Naive thymus-derived CD4-positive, alpha-beta T cell (primary cell): ENCODE data around the gene SCMH1. TPM values are rescaled to one million over a fixed set of nuclear protein-coding genes. Genes with fewer than 3 reads are reported as not detected.

Experiments
- ATAC-seq: fragments of 150-1000 bp; cut with Tn5 transposase; 2 replicates; pipeline ENCODE4 v1.10.0; 2021; ENCODE audit warnings: mild to moderate bottlenecking, moderate library complexity
- CTCF ChIA-PET: fragments of 350-600 bp; sonication (Branson Sonifier 250); formaldehyde crosslinking; loops from one replicate; lab custom pipeline; 2021; ENCODE audit warnings: antibody characterized with exemption; lab: Charles Lee
- POLR2A ChIA-PET: fragments of 350-600 bp; sonication (Branson Sonifier 250); formaldehyde crosslinking; loops from one replicate; lab custom pipeline; 2021; ENCODE audit warnings: antibody characterized with exemption, inconsistent platforms; lab: Charles Lee
- DNase-seq, 9 donors: peaks; one replicate each; pipeline versions ENCODE4 v3.0.0 to v3.0.0-alpha.2; 2020 to 2022; ENCODE audit warnings: mixed read lengths in 1 of 9
- H3K27ac ChIP-seq: one replicate; pipeline ENCODE4 v1.7.0; 2013; ENCODE audit warnings: mild to moderate bottlenecking, low read depth, low read length, moderate library complexity
- H3K27me3 ChIP-seq, 2 donors: one replicate each; pipeline ENCODE4 v1.7.0; 2013; ENCODE audit warnings: low read length in 2 of 2, mild to moderate bottlenecking in 2 of 2, moderate library complexity in 2 of 2; ENCODE audit not compliant: control insufficient read depth in 2 of 2, insufficient read depth in 2 of 2
- H3K36me3 ChIP-seq, 3 experiments: 1 replicate in 2 of 3; 2 replicates in 1 of 3; pipeline ENCODE4 v1.7.0; 2013; ENCODE audit warnings: low read length in 3 of 3, mild to moderate bottlenecking in 3 of 3, moderate library complexity in 1 of 3; ENCODE audit not compliant: insufficient read depth in 3 of 3, control insufficient read depth in 2 of 3
- H3K4me1 ChIP-seq, 2 donors: one replicate each; pipeline ENCODE4 v1.7.0; 2013; ENCODE audit warnings: low read length in 2 of 2, mild to moderate bottlenecking in 2 of 2, moderate library complexity in 1 of 2; ENCODE audit not compliant: control insufficient read depth in 2 of 2, insufficient read depth in 2 of 2
- H3K4me3 ChIP-seq: 2 replicates; pipeline ENCODE4 v1.7.0; 2013; ENCODE audit warnings: mild to moderate bottlenecking, low read length
- H3K9me3 ChIP-seq, 3 experiments: 1 replicate in 2 of 3; 2 replicates in 1 of 3; pipeline ENCODE4 v1.7.0; 2013; ENCODE audit warnings: low read length in 3 of 3; ENCODE audit not compliant: control insufficient read depth in 2 of 3
- H3K27ac Mint-ChIP-seq, 9 donors: one replicate each; pipeline ENCODE4 v1.8.0; 2020 to 2022; ENCODE audit warnings: mixed read lengths in 9 of 9, mild to moderate bottlenecking in 8 of 9, moderate library complexity in 5 of 9, inconsistent platforms in 2 of 9
- H3K27me3 Mint-ChIP-seq, 5 donors: one replicate each; pipeline ENCODE4 v1.8.0; 2021 to 2022; ENCODE audit warnings: mixed read lengths in 5 of 5, mild to moderate bottlenecking in 1 of 5
- H3K36me3 Mint-ChIP-seq, 5 donors: one replicate each; pipeline ENCODE4 v1.8.0; 2020 to 2022; ENCODE audit warnings: mixed read lengths in 5 of 5, mild to moderate bottlenecking in 3 of 5, inconsistent platforms in 1 of 5
- H3K4me1 Mint-ChIP-seq, 7 donors: one replicate each; pipeline ENCODE4 v1.8.0; 2020 to 2022; ENCODE audit warnings: mixed read lengths in 7 of 7, mild to moderate bottlenecking in 3 of 7, inconsistent platforms in 1 of 7
- H3K4me3 Mint-ChIP-seq, 10 donors: one replicate each; pipeline ENCODE4 v1.8.0; 2020 to 2022; ENCODE audit warnings: mild to moderate bottlenecking in 10 of 10, mixed read lengths in 10 of 10, moderate library complexity in 6 of 10, inconsistent platforms in 2 of 10
- H3K9me3 Mint-ChIP-seq, 11 donors: one replicate each; pipeline ENCODE4 v1.8.0; 2020 to 2022; ENCODE audit warnings: mixed read lengths in 11 of 11, mild to moderate bottlenecking in 4 of 11, inconsistent platforms in 1 of 11, moderate library complexity in 1 of 11
- intact Hi-C, 2 donors: fragments of 100-400 bp; cut with micrococcal nuclease; formaldehyde crosslinking; loops; one replicate each; pipeline ENCODE4 v1.15.1; 2023
- polyA plus RNA-seq, 2 donors: library from polyadenylated mRNA; unstranded; fragments of 300-500 nt; fragmentation: Illumina TruSeq; gene quantifications; one replicate each; pipeline ENCODE4 v1.2.3, GENCODE V29; 2021
- total RNA-seq, 6 experiments: library from RNA in 5 of 6; stranded (reverse) in 5 of 6; gene quantifications; 1 replicate in 5 of 6; 2 replicates in 1 of 6; pipeline ENCODE4 v1.2.3 and lab custom pipeline; 2021 to 2026

Gene SCMH1
- total and polyA plus RNA-seq, 7 experiments from 2014 or later = 3.6 to 18.6 (median 16.8) TPM

GRCh38 chr1:40998668-40999067, 243.4 kb downstream of the SCMH1 start:
- peaks cover 9 to 23% (median 19%) of the 10 kb centered on the region in 7 donors for H3K4me1 Mint-ChIP-seq
- H3K4me3 Mint-ChIP-seq = no peak overlapping the region
- Histone ChIP-seq H3K9me3 (no peaks in the 10 kb centered on the region), H3K27ac (no peak overlapping the region), H3K4me3 (no peak overlapping the region), H3K4me1 (peaks cover 6 to 9% of the 10 kb centered on the region in 2 donors), H3K36me3 (peaks cover 16 to 53% (median 22%) of the 10 kb centered on the region in 3 experiments), H3K27me3 (no peaks in the 10 kb centered on the region)
- no peaks in the 10 kb centered on the region for H3K9me3 Mint-ChIP-seq
- intact Hi-C loops = no loop called here
- no peak for DNase-seq
- ChIA-PET CTCF (no interaction called here), POLR2A (interaction anchor here (0.6 kb wide), 1 partner anchor 1904 kb away, joined by 3 read pairs; no protein-coding TSS in a partner anchor)
- no peaks in the 10 kb centered on the region for H3K27me3 Mint-ChIP-seq
- no peak for ATAC-seq
- H3K36me3 Mint-ChIP-seq = peaks cover 15 to 63% (median 37%) of the 10 kb centered on the region in 5 donors
- no peak overlapping the region for H3K27ac Mint-ChIP-seq

GRCh38 chr1:40997096-40997495, 245.0 kb downstream of the SCMH1 start:
- Mint-ChIP-seq H3K36me3 (peaks cover 18 to 60% (median 41%) of the 10 kb centered on the region in 5 donors), H3K4me3 (no peak overlapping the region), H3K9me3 (no peaks in the 10 kb centered on the region), H3K27ac (peak overlapping the region in 1 of 9 donors; percentile 37), H3K27me3 (no peaks in the 10 kb centered on the region), H3K4me1 (peaks cover 0 to 7% (median 3%) of the 10 kb centered on the region in 7 donors)
- POLR2A ChIA-PET = no interaction called here
- DNase-seq (no peak), ATAC-seq (no peak)
- intact Hi-C loops = no loop called here
- Histone ChIP-seq H3K27ac (no peak overlapping the region), H3K4me3 (no peak overlapping the region), H3K36me3 (peaks cover 16 to 57% (median 22%) of the 10 kb centered on the region in 3 experiments), H3K4me1 (no peaks in the 10 kb centered on the region), H3K27me3 (no peaks in the 10 kb centered on the region), H3K9me3 (no peaks in the 10 kb centered on the region)
- CTCF ChIA-PET = no interaction called here

- H3K4me3 Mint-ChIP-seq = no peak overlapping the region
- no peak for DNase-seq
- no peak for ATAC-seq
- H3K4me1 ChIP-seq = no peaks in the 10 kb centered on the region
- no peaks in the 10 kb centered on the region for H3K27me3 ChIP-seq
- intact Hi-C loops = no loop called here
- peaks cover 0 to 15% (median 3%) of the 10 kb centered on the region in 7 donors for H3K4me1 Mint-ChIP-seq
- no peaks in the 10 kb centered on the region for H3K27me3 Mint-ChIP-seq
- POLR2A ChIA-PET = no interaction called here
- H3K4me3 ChIP-seq = no peak overlapping the region
- H3K9me3 ChIP-seq = no peaks in the 10 kb centered on the region
- no peaks in the 10 kb centered on the region for H3K9me3 Mint-ChIP-seq
- H3K27ac Mint-ChIP-seq = no peak overlapping the region
- no peak overlapping the region for H3K27ac ChIP-seq
- peaks cover 4 to 88% (median 20%) of the 10 kb centered on the region in 3 experiments for H3K36me3 ChIP-seq
- CTCF ChIA-PET = no interaction called here
- peaks cover 38 to 81% (median 56%) of the 10 kb centered on the region in 5 donors for H3K36me3 Mint-ChIP-seq
Measured at GRCh38 chr1:40989066-40989465, 253.0 kb downstream of the SCMH1 start.

GRCh38 chr1:40988280-40988679, 253.8 kb downstream of the SCMH1 start:
- H3K27ac ChIP-seq = no peak overlapping the region
- Mint-ChIP-seq H3K9me3 (no peaks in the 10 kb centered on the region), H3K4me1 (peaks cover 0 to 21% (median 5%) of the 10 kb centered on the region in 7 donors), H3K4me3 (no peak overlapping the region), H3K27ac (no peak overlapping the region), H3K27me3 (no peaks in the 10 kb centered on the region), H3K36me3 (peaks cover 38 to 85% (median 58%) of the 10 kb centered on the region in 5 donors)
- POLR2A ChIA-PET = no interaction called here
- DNase-seq (no peak), ATAC-seq (no peak)
- no peaks in the 10 kb centered on the region for H3K4me1 ChIP-seq
- no peaks in the 10 kb centered on the region for H3K27me3 ChIP-seq
- no peaks in the 10 kb centered on the region for H3K9me3 ChIP-seq
- H3K36me3 ChIP-seq = peaks cover 4 to 89% (median 20%) of the 10 kb centered on the region in 3 experiments
- CTCF ChIA-PET = no interaction called here
- no peak overlapping the region for H3K4me3 ChIP-seq
- intact Hi-C loops = no loop called here

GRCh38 chr1:40987439-40988276, 254.4 kb downstream of the SCMH1 start:
- no peak overlapping the region for H3K27ac Mint-ChIP-seq
- H3K27me3 Mint-ChIP-seq = no peaks in the 10 kb centered on the region
- no peak overlapping the region for H3K27ac ChIP-seq
- H3K36me3 ChIP-seq = peaks cover 4 to 85% (median 20%) of the 10 kb centered on the region in 3 experiments
- H3K27me3 ChIP-seq = no peaks in the 10 kb centered on the region
- no peak overlapping the region for H3K4me3 ChIP-seq
- no peaks in the 10 kb centered on the region for H3K4me1 ChIP-seq
- ATAC-seq (no peak), DNase-seq (no peak)
- no peaks in the 10 kb centered on the region for H3K9me3 ChIP-seq
- ChIA-PET POLR2A (no interaction called here), CTCF (no interaction called here)
- no peak overlapping the region for H3K4me3 Mint-ChIP-seq
- no peaks in the 10 kb centered on the region for H3K9me3 Mint-ChIP-seq
- H3K36me3 Mint-ChIP-seq = peaks cover 38 to 85% (median 60%) of the 10 kb centered on the region in 5 donors
- H3K4me1 Mint-ChIP-seq = peaks cover 0 to 26% (median 7%) of the 10 kb centered on the region in 7 donors
- intact Hi-C loops = no loop called here

GRCh38 chr1:40986956-40987355, 255.2 kb downstream of the SCMH1 start:
- ChIA-PET POLR2A (no interaction called here), CTCF (no interaction called here)
- Mint-ChIP-seq H3K27ac (no peak overlapping the region), H3K4me1 (peaks cover 4 to 33% (median 11%) of the 10 kb centered on the region in 7 donors), H3K4me3 (no peak overlapping the region), H3K27me3 (no peaks in the 10 kb centered on the region), H3K36me3 (peaks cover 33 to 80% (median 54%) of the 10 kb centered on the region in 5 donors), H3K9me3 (no peaks in the 10 kb centered on the region)
- Histone ChIP-seq H3K27me3 (no peaks in the 10 kb centered on the region), H3K4me3 (no peak overlapping the region), H3K4me1 (peaks cover 0 to 2% of the 10 kb centered on the region in 2 donors), H3K27ac (no peak overlapping the region), H3K9me3 (no peaks in the 10 kb centered on the region), H3K36me3 (peaks cover 4 to 82% (median 20%) of the 10 kb centered on the region in 3 experiments)
- intact Hi-C loops = no loop called here
- DNase-seq (no peak), ATAC-seq (no peak)
